Fibroblast of lung (primary cell): ENCODE results near the gene FOSL2.

ENCODE experiments used
- EZH2 ChIP-seq: IDR thresholded peaks from 2 replicates; pipeline ENCODE4 v1.5.1; 2012; ENCODE audit warnings: low read length, control low read depth, mild to moderate bottlenecking; ENCODE audit errors: missing control alignments
- TF ChIP-seq, protein P1 (sequence below), 2 donors: IDR thresholded peaks in 1 of 2; conservative IDR thresholded peaks in 1 of 2; 1 replicate in 1 of 2; 2 replicates in 1 of 2; pipeline ENCODE4 v1.5.1; 2011 to 2012; ENCODE audit warnings: low read length in 2 of 2, control low read depth in 1 of 2, inconsistent platforms in 1 of 2, low read depth in 1 of 2, mild to moderate bottlenecking in 1 of 2

DNA sequence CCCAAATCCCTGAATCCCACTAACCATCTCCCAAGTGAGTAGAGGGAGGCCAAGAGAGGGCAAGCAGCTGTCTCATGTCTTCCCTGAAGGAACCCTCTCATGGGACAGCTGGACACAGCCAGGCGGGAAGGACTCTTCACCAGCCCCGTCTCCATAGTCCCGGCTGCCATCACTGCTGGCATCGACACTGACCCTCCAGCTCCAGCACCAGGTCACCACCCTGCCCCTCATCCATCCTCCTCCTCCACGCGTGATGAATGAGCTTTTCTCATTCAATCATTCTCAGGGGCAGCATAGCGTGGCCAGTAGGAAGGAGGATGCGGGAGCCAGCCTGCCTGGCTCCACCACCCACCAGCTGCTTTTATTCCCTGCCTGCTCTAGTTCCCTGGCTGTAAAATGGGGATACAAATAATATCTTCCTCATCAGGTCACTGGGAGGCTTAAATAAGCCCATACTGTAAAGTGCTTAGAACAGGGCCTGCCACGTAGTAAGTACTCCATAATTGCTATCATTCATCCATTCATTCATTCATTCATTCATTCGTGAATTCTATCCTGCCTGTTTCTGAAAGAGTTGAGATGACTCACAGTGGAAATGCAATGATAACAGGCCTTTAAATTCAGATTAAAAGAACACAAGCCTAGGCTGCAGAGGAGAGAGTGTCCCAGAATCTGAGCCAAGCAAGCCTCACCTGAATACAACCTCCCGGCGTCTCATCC lies 30.5 kb upstream of the FOSL2 start:
- TF ChIP-seq, protein P1, sequence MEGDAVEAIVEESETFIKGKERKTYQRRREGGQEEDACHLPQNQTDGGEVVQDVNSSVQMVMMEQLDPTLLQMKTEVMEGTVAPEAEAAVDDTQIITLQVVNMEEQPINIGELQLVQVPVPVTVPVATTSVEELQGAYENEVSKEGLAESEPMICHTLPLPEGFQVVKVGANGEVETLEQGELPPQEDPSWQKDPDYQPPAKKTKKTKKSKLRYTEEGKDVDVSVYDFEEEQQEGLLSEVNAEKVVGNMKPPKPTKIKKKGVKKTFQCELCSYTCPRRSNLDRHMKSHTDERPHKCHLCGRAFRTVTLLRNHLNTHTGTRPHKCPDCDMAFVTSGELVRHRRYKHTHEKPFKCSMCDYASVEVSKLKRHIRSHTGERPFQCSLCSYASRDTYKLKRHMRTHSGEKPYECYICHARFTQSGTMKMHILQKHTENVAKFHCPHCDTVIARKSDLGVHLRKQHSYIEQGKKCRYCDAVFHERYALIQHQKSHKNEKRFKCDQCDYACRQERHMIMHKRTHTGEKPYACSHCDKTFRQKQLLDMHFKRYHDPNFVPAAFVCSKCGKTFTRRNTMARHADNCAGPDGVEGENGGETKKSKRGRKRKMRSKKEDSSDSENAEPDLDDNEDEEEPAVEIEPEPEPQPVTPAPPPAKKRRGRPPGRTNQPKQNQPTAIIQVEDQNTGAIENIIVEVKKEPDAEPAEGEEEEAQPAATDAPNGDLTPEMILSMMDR (conservative IDR thresholded peaks at IDR 0.05 in 1 of 2, IDR thresholded peaks at IDR 0.05 in 1 of 2; ENCODE audit: low read depth in 1 of 2, low read length in 2 of 2) = no peak
- TF ChIP-seq EZH2 = no peak
